Superior temporal gyrus (tissue), 1 donor: Measurements from ENCODE around the gene ARV1.
"Not testable (repeated sequence)": the region's sequence is repeated elsewhere in the genome, so short reads cannot be mapped to it uniquely, and the experiment has no call there.

ENCODE experiments used
- DNase-seq: peaks from one replicate; pipeline ENCODE4 v3.0.0-alpha.2; 2016; ENCODE audit errors: extremely low spot score

ARV1 gene

GRCh38 chr1:231041719-231042261 lies 62.9 kb downstream of the ARV1 start:
- no peak for DNase-seq

GRCh38 chr1:231044588-231044987 lies 65.7 kb downstream of the ARV1 start:
- no peak for DNase-seq

GRCh38 chr1:231045286-231045685 lies 66.4 kb downstream of the ARV1 start:
- DNase-seq = no peak

- DNase-seq = not testable (repeated sequence)
Measured at GRCh38 chr1:231045921-231046729, 67.2 kb downstream of the ARV1 start.

- DNase-seq = no peak
Measured at GRCh38 chr1:231046730-231047395, 68.0 kb downstream of the ARV1 start.

GRCh38 chr1:231047529-231047928 lies 68.6 kb downstream of the ARV1 start:
- DNase-seq = not testable (repeated sequence)

GRCh38 chr1:231048419-231048818 lies 69.5 kb downstream of the ARV1 start:
- DNase-seq = not testable (repeated sequence)

GRCh38 chr1:231049121-231049979 lies 70.5 kb downstream of the ARV1 start:
- DNase-seq = no peak
